Activated CD8-positive, alpha-beta memory T cell treated with anti-CD3 and anti-CD28 coated beads, Interleukin-2, amount 50 U/mL, for 24 hours (primary cell): Measurements from ENCODE around the gene HADHA.
"Not testable (repeated sequence)": the region's sequence is repeated elsewhere in the genome, so short reads cannot be mapped to it uniquely, and the experiment has no call there.

Experiments
- DNase-seq: peaks from one replicate; pipeline ENCODE4 v3.0.0-alpha.2; 2020; ENCODE audit errors: extremely low read depth

Gene HADHA

GRCh38 chr2:26244309-26245230 lies at the start of gene HADHA, which contains the start of gene HADHB:
Gene HADHA, minus strand, starts transcription at chr2:26244632. Its CDS starts 36 bp downstream, at chr2:26244596.
Gene HADHB, plus strand, starts transcription at chr2:26244939. Its CDS starts 9,316 bp downstream, at chr2:26254255.
- peak; percentile 71 for DNase-seq

- DNase-seq, result no peak
Measured at GRCh38 chr2:26292646-26293045, 48.2 kb upstream of the HADHA start.

- no peak for DNase-seq
Measured at GRCh38 chr2:26290001-26290400, 45.6 kb upstream of the HADHA start.

- DNase-seq, result no peak
Measured at GRCh38 chr2:26285931-26286330, 41.5 kb upstream of the HADHA start.

GRCh38 chr2:26284132-26284531 lies 39.7 kb upstream of the HADHA start:
- no peak for DNase-seq

DNA sequence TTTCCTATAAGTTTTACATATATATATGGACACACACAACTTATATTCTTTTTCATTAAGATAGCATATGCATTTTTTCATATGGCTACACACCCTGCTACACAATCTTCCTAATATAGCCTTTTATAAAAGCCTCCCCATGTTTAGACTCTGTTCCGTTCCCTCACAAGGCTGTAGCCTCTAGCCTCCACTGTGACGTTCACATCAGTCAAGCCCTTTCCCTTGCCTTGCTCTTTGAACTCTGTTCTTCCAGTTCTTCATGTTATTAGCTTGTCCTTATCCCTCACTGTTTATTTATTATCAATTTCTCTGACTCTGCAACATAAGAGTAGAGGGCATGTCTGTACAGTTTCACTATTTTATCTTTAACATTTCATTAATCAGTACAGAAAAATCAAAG lies 39.2 kb upstream of the HADHA start:
- no peak for DNase-seq

DNA sequence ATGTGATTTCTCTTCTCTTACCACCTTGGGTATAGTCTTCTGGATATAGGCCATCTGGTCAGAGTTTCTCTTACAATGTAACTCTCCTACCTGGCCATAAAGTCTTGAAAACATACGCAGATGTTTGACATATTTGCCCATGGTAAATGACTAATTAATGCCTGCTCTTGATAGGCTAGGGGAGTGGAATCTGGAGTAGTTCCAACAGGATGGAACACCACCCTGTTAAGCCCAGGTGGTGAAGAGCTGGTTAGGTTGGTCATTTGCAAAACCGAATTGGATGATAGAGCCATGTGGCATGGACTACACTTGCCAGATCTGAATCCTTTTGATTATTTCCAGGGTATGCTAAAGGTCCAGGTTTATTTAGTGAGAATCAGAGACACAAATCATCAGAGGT lies 36.8 kb upstream of the HADHA start:
- DNase-seq, result no peak

- no peak for DNase-seq
Measured at GRCh38 chr2:26279886-26280285, 35.5 kb upstream of the HADHA start.

- no peak for DNase-seq
Measured at GRCh38 chr2:26276484-26277227, 32.2 kb upstream of the HADHA start.

DNA sequence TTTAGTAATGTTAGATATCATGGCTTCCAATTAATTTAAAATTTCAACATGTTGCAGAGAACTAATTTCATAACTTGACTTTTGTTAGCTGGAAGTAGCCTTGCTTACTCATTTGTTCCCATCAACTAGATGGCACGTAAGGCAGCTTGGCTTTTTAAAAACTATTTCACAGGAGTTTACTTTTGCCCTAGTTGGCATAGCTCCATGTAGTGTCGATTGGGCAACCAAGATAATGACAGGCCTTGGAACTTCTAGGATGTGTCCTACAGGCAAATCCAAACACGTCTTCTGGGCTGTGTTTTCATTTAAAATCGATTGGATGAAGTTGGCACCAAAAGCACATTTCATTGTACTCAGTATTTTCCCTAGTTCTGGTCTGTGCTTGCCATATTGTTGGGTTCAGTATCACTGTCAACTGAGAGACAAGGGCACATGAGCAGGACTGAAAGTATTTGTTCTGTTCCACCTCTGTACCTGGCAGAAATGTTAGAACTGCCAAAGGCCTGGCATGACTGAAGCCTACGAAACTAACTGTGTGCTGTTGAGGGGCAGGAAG lies 29.7 kb upstream of the HADHA start:
- no peak for DNase-seq

DNA sequence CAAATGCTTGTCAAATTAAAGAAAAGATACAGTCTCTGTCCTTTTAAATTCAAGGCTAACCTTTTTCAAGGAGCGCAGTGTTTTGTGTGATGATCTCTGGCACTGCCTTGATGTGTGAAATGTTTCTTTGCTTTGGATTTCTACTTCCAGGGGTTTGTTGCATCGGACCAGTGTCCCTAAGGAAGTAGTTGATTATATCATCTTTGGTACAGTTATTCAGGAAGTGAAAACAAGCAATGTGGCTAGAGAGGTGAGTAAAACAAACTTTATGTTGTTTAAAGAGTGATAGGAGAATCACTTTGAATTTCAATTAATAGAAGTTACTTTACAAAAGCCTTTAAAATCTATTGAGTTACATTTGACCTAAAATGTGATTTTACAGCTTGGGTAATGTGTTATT lies 29.1 kb upstream of the HADHA start:
- no peak for DNase-seq

- no peak for DNase-seq
Measured at GRCh38 chr2:26270373-26270772, 25.9 kb upstream of the HADHA start.

DNA sequence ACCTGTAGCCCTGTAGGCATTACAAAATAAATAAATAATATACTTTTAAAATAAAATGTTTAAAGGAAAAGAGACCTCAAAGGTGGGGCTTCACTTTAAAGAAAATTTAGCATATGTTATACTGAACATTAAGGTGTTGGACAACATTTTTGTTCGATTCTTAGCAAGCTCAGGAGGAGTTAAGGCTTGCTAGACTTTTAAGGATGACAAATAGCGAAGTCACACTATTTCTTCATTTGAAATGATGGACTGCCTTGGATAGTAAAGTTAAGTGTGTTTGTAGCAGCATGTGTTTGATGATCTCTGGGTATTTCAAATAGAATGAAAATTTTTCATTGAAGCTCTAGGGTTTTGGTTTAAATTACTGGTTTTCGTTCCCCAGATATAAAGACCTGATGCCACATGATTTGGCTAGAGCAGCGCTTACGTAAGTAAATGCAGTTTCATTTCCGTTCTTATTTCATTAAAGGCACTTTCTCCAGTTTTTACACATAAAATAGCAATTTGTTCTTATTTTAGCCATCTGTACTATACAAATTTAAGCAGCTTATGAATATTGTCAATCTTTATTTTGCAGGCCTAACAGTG lies 25.2 kb upstream of the HADHA start:
- no peak for DNase-seq

DNA sequence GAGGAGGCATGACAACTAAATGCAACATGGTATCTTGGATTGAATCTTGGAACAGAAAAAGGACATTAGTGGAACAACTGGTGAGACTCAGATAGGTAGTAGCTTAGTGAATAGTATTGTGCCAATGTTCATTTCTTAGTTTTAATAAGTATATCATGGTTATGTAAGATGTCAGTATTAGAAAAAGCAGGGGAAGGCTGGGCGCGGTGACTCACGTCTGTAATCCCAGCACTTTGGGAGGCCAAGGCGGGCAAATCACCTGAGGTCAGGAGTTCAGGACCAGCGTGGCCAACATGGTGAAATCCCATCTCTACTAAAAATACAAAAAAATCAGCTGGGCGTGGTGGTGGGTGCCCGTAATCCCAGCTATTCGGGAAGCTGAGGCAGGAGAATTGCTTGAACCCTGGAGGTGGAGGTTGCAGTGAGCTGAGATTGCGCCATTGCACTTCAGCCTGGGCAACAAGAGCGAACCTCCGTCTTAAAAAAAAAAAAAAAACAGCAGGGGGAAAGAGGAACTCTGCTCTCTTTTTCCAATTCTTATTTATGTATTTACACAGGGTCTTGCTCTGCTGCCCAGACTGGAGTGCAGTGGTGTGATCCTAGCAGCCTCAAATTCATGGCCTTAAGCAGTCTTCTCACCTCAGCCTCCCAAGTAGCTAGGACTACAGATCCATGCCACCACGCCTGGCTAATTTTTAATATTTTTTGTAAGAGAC lies 24.4 kb upstream of the HADHA start:
- DNase-seq, result not testable (repeated sequence)

- DNase-seq, result no peak
Measured at GRCh38 chr2:26268213-26268612, 23.8 kb upstream of the HADHA start.

GRCh38 chr2:26258836-26259235 lies 14.4 kb upstream of the HADHA start:
- DNase-seq, result not testable (repeated sequence)

- DNase-seq, result no peak
Measured at GRCh38 chr2:26255759-26256384, 11.4 kb upstream of the HADHA start.

GRCh38 chr2:26251893-26252292 lies 7.5 kb upstream of the HADHA start:
- no peak for DNase-seq

DNA sequence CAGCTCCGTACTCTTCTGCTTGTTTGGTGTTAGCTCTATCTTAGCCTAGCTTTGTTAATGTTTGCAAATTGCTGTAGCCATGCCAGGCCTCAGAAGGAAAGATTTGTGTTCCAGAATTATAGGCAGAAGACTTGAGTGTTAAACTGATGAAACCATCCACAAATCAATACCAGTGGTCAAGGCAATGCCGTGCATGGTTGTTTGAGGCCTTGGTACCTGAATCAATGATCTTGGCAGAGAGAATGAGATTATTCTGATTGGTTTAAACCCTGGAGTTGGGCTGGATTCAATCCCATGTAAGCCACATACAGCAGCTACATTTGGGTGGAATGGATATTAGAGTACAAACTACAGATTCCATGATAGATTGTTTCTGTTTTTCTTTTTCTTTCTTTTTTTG lies 5.2 kb upstream of the HADHA start:
- DNase-seq, result no peak

DNA sequence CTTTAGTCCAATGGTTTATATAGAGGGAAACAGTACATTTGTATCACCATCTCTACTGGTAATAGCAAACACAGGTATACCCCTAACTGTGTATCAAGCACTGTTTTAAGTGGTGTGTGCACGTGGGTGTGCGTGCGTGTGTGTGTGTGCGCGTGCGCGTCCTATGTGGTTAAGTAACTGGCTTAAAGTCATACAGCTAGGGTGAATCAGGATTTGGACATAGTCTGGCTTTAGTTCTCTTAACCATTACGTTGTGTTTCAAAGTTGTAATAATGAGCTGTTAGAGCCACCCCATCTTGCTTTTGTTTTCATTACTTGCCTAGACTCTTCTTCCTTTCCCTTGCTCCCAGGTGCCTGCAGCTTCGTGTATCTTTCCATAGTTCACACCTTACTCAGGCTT lies 2.4 kb upstream of the HADHA start:
- no peak for DNase-seq

DNA sequence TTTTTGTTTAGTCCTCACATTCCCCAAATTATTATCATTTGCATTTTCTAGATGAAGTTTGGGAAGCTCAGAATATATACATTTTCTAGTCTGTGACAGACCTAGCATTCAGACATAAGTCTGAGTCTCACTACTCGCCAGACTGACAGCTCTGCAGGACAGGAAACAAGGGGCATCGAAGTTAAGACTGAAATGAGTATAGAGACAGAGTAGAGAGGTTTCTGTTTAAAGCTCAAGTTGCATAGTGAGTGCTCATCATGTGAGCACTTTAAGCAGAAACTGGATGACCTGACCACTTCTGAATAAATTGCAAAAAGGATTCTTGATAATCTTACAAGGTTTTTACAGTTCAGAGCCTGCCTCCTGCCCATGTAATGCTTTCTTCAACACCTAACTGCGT lies 1.4 kb upstream of the HADHA start:
- no peak for DNase-seq
